ENCODE data around the gene ANK2.

Gene ANK2

DNA sequence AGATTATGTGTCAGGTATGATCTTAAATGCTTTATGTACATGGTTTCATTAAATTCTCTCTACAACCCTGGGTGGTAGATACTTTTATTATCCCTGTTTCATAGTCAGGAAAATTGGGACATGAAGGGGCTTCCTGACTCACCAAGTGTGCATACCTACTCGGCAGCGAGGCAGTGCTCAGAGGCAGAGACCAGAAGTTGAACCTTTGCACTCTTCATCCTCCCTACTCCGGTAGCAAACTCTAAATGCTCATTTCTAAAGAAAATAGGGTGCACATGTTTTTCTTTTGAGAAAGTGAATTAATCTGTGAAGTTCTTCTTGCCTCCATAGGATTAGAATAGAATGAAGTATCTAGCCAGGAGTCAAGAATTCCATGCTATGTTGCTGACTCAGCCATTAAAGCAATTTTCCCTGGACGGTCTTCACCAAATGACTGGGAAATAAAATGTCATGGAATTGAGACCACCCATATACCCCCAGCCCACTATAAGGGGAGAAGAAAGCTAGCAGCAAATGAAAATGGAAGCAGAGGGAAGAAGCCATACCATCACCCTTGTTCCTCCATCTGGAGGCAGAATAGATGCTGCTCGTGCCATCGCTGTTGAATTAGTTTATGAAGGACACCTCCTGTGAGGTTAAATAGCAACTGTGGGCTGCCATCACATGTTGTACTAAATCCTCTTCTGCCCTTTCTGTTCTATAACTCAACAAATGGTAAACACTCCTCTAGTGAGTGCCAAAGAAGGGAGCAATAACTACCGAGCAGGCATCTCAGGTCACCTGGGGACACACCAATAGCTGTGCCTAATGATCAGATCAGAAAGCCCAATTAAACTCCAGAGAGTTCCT is 356.6 kb downstream of the ANK2 start:
- no peak for DNase-seq

DNA sequence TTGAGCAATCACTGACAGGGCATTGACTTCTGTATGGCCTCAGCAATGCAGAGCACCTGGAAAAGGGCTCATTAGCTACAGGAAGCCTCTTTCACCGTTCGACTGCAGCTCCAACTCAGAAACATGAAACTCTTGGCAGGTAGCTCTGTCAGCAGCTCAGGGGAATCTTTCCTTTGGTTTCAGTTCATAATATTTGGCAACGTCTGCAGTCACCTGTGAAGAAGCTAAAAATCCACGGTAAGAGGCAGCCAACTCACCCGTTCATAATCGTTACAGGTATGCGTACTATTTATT is 357.2 kb downstream of the ANK2 start:
- no peak for DNase-seq

DNA sequence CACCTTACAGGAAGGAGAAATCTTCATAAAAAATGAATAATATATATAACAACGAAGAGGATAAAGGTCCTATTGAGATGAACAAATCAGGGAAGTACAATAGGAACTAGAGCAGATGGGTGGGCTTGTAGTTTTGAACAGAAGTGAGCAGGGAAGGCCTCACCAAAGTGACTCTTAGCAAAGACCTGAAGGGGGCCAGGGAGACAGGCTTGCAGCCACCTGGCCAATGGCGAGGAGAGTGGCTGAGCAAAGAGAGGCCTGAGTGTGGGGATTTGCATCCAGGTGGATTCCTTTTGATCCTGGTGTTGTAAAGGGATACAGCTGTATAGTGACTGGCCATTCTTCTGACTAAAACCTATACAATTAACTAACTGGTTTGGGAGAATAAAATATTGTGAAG is 358.0 kb downstream of the ANK2 start:
- DNase-seq = no peak

GRCh38 chr4:113409181-113409580 is 359.7 kb downstream of the ANK2 start:
- DNase-seq = no peak

DNA sequence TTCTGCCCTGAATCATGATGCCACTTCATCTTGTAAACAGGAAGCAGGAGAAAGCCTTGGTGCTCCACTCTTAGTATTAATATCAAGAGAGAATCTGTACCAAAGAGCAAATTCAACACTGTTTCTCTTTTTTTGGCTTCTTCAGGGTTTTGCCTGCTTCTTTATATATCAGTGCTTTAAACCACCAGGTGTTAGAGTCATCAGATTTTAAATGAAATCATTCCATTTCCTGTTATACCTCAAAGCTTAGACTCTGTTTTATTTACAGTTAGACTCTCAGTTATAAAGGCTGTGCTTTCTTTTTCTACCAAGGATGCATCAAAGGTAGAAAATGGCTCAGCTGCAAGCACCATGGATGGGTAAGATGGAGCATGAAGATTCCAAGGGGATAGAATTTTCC is 361.2 kb downstream of the ANK2 start:
- no peak for DNase-seq

DNA sequence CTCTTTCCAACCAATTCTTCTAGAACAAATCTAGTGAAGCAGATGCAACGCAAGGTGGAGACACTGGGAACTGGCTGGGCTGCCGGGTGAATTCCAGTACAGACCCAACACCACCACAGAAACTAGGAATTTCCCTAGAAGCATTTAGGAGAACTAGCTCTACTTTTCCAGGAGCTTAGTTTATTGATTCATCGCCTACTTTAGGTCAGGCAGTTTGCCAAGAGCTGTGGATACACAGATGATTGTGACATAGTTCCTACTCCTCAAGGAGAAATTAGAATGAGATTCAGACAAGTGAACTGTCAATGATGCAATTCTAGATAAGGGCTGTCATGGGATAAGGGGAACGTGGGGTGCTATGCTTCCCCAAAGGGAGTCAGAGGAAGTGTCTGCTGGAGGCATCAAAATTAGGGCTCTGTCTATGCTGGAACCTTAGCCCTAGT is 362.1 kb downstream of the ANK2 start:
- no peak for DNase-seq

- no peak for DNase-seq
These were observed 370.2 kb downstream of the ANK2 start for GRCh38 chr4:113419631-113420030.

DNA sequence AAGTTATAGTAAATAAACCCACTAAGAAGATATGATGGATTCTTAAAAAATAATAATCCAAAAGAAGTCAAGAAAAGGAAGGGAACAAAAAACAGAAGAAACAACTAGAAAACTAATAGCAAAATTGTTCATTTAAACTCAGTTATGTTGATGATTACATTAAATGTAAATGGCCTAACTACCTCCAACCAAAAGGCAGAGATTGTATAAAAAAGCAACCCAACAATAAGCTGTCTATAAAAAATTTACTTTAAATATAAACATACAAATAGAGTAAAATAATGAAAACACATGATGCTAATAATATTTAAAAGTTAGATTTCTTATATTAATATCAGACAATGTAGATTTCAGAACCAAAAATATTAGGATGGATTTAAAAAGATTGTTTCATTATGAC is 371.5 kb downstream of the ANK2 start:
- DNase-seq = no peak

- no peak for DNase-seq
These were observed 374.2 kb downstream of the ANK2 start for GRCh38 chr4:113423631-113424030.

DNA sequence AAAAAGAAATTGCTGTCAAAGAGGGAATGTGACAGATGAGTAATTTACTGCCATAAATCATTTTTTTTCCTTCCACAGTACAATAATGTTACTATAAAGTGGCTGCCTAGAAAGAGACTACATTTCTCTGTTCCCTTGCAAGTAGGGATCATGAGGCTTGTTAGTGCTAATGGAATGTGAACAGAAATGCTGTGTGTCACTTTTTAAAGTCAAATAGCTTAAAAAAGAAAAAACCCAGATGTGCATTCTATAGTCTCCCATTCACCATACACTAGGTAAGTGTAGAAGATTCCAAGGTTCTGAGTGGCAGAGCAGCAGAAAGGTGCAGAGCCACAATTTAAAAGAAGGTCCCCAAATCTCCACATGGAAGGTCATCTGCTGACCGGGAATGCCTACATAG is 383.7 kb downstream of the ANK2 start:
- DNase-seq = no peak

Data from activated CD4-positive, alpha-beta T cell treated with anti-CD3 and anti-CD28 coated beads, Interleukin-10, Interleukin-2, amounts not matched to agents 100 ng/mL and 50 ng/mL, durations not matched to agents 16 hours and 8 hours (primary cell).